ENCODE measurements around the gene WNT9A.

WNT9A gene

GRCh38 chr1:227941509-227942020, 6.2 kb downstream of the WNT9A start:
- DNase-seq (ENCODE audit: low spot score): no peak

GRCh38 chr1:227940791-227941241, 6.9 kb downstream of the WNT9A start:
- DNase-seq (ENCODE audit: low spot score): no peak

- no peak for DNase-seq (ENCODE audit: low spot score)
These were observed 7.7 kb downstream of the WNT9A start for GRCh38 chr1:227939791-227940771.

- DNase-seq (ENCODE audit: low spot score): no peak
These were observed 8.6 kb downstream of the WNT9A start for GRCh38 chr1:227938911-227939790.

- no peak for DNase-seq (ENCODE audit: low spot score)
These were observed 9.5 kb downstream of the WNT9A start for GRCh38 chr1:227938276-227938675.

- DNase-seq (ENCODE audit: low spot score): no peak
These were observed 9.9 kb downstream of the WNT9A start for GRCh38 chr1:227937838-227938145.

- DNase-seq (ENCODE audit: low spot score): no peak
These were observed 10.5 kb downstream of the WNT9A start for GRCh38 chr1:227937031-227937837.

GRCh38 chr1:227935826-227936225, 11.9 kb downstream of the WNT9A start:
- no peak for DNase-seq (ENCODE audit: low spot score)

GRCh38 chr1:227934476-227935313, 13.0 kb downstream of the WNT9A start:
- no peak for DNase-seq (ENCODE audit: low spot score)

GRCh38 chr1:227929751-227930472, 17.8 kb downstream of the WNT9A start:
- no peak for DNase-seq (ENCODE audit: low spot score)

- DNase-seq (ENCODE audit: low spot score): no peak
These were observed 18.8 kb downstream of the WNT9A start for GRCh38 chr1:227928811-227929375.

- no peak for DNase-seq (ENCODE audit: low spot score)
These were observed 19.6 kb downstream of the WNT9A start for GRCh38 chr1:227927971-227928741.

GRCh38 chr1:227926896-227927885, 20.5 kb downstream of the WNT9A start:
- no peak for DNase-seq (ENCODE audit: low spot score)

GRCh38 chr1:227926216-227926791, 21.4 kb downstream of the WNT9A start:
- no peak for DNase-seq (ENCODE audit: low spot score)

- DNase-seq (ENCODE audit: low spot score): no peak
These were observed 22.0 kb downstream of the WNT9A start for GRCh38 chr1:227925582-227926198.

GRCh38 chr1:227924833-227925574, 22.7 kb downstream of the WNT9A start:
- DNase-seq (ENCODE audit: low spot score): no peak

Data from hepatic stellate cell (primary cell).